ENCODE results near the gene LRRC75A.

The LRRC75A gene

GRCh38 chr17:16438557-16439302, 53.3 kb downstream of the LRRC75A start:
- TF ChIP-seq EP300 (IDR thresholded peaks at IDR 0.05; ENCODE audit: borderline replicate concordance) (peak; percentile 49; the same call in 1 of the 2 replicates), ZBTB7A (IDR thresholded peaks at IDR 0.05; ENCODE audit: low read depth) (no peak), FOXM1 (IDR thresholded peaks at IDR 0.05; ENCODE audit: borderline replicate concordance, low read depth) (peak; percentile 16; the same call in 1 of the 2 replicates), YY1 (IDR thresholded peaks at IDR 0.05; ENCODE audit: low read depth) (peak; percentile 80), CEBPB (IDR thresholded peaks at IDR 0.05) (peak; percentile 29; the same call in 1 of the 2 replicates), TAF1 (IDR thresholded peaks at IDR 0.05; ENCODE audit: low read depth) (peak; percentile 97), MAX (IDR thresholded peaks at IDR 0.05) (peak; percentile 92), RAD21 (IDR thresholded peaks at IDR 0.05; ENCODE audit: low read depth) (no peak), USF1 (IDR thresholded peaks at IDR 0.05) (peak; percentile 97), EGR1 (IDR thresholded peaks at IDR 0.05) (no peak; the same call in 1 of the 2 replicates), CREB1 (IDR thresholded peaks at IDR 0.05; ENCODE audit: low read depth) (no peak), TEAD4 (IDR thresholded peaks at IDR 0.05) (no peak), NFIC (IDR thresholded peaks at IDR 0.05) (peak; percentile 19; the same call in 1 of the 2 replicates), TCF12 (IDR thresholded peaks at IDR 0.05; ENCODE audit: low read depth) (0 out of 2 replicates have a peak, but pooled peaks have one; percentile 19)
- TF ChIP-seq, protein P1, sequence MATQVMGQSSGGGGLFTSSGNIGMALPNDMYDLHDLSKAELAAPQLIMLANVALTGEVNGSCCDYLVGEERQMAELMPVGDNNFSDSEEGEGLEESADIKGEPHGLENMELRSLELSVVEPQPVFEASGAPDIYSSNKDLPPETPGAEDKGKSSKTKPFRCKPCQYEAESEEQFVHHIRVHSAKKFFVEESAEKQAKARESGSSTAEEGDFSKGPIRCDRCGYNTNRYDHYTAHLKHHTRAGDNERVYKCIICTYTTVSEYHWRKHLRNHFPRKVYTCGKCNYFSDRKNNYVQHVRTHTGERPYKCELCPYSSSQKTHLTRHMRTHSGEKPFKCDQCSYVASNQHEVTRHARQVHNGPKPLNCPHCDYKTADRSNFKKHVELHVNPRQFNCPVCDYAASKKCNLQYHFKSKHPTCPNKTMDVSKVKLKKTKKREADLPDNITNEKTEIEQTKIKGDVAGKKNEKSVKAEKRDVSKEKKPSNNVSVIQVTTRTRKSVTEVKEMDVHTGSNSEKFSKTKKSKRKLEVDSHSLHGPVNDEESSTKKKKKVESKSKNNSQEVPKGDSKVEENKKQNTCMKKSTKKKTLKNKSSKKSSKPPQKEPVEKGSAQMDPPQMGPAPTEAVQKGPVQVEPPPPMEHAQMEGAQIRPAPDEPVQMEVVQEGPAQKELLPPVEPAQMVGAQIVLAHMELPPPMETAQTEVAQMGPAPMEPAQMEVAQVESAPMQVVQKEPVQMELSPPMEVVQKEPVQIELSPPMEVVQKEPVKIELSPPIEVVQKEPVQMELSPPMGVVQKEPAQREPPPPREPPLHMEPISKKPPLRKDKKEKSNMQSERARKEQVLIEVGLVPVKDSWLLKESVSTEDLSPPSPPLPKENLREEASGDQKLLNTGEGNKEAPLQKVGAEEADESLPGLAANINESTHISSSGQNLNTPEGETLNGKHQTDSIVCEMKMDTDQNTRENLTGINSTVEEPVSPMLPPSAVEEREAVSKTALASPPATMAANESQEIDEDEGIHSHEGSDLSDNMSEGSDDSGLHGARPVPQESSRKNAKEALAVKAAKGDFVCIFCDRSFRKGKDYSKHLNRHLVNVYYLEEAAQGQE (IDR thresholded peaks at IDR 0.05; ENCODE audit: low read depth): no peak

DNA sequence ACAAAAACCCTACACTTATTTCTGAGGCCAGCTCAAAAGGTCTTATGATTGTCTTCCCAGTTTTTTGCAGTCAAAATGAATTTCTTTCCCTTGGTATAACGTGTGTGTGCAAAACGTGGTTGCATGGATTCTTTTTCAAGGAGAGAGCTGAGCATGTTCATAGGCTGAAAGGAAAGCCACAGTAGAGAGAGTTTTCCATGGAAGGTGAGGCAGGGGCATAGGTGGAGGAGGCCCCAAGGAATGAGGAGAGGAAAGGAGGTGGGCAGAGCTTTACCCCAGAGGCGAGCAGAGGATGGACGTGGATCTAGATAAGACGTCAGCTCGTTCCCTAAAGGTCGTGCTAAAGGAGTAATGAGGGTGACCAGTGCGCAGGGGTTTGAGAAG, 53.8 kb downstream of the LRRC75A start:
- TF ChIP-seq TEAD4 (IDR thresholded peaks at IDR 0.05) (no peak), USF1 (IDR thresholded peaks at IDR 0.05) (no peak), NFIC (IDR thresholded peaks at IDR 0.05) (no peak), RAD21 (IDR thresholded peaks at IDR 0.05; ENCODE audit: low read depth) (no peak), ZBTB7A (IDR thresholded peaks at IDR 0.05; ENCODE audit: low read depth) (no peak), TAF1 (IDR thresholded peaks at IDR 0.05; ENCODE audit: low read depth) (no peak), FOXM1 (IDR thresholded peaks at IDR 0.05; ENCODE audit: borderline replicate concordance, low read depth) (no peak), CEBPB (IDR thresholded peaks at IDR 0.05) (no peak), TCF12 (IDR thresholded peaks at IDR 0.05; ENCODE audit: low read depth) (no peak), EP300 (IDR thresholded peaks at IDR 0.05; ENCODE audit: borderline replicate concordance) (no peak), CREB1 (IDR thresholded peaks at IDR 0.05; ENCODE audit: low read depth) (no peak), MAX (IDR thresholded peaks at IDR 0.05) (no peak), EGR1 (IDR thresholded peaks at IDR 0.05) (no peak), YY1 (IDR thresholded peaks at IDR 0.05; ENCODE audit: low read depth) (no peak)
- TF ChIP-seq, protein P1 (IDR thresholded peaks at IDR 0.05; ENCODE audit: low read depth): no peak

DNA sequence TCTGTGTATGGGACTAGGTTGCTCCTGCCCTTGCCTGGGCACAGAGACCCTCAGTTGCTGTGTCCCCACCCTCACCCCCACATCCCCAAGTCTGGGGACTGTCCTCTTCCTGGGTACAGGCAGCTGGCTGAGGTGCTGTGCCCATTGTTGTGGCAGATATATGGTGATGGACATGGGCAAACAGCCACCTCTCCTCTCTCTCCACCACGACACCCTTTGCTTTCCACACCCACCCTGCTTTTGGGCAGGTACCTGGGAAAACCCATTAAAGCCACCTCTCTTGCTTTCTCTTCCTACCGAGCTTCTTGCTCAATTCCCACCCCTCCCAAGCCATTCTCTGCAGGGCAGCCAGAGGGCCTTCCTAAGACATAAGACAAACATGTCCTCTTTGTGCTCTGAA, 54.9 kb downstream of the LRRC75A start:
- no peak for TF ChIP-seq RAD21 (IDR thresholded peaks at IDR 0.05; ENCODE audit: low read depth)
- no peak for TF ChIP-seq ZBTB7A (IDR thresholded peaks at IDR 0.05; ENCODE audit: low read depth)
- TF ChIP-seq EGR1 (IDR thresholded peaks at IDR 0.05): no peak
- no peak for TF ChIP-seq MAX (IDR thresholded peaks at IDR 0.05)
- TF ChIP-seq YY1 (IDR thresholded peaks at IDR 0.05; ENCODE audit: low read depth): no peak
- TF ChIP-seq EP300 (IDR thresholded peaks at IDR 0.05; ENCODE audit: borderline replicate concordance): no peak
- TF ChIP-seq, protein P1 (IDR thresholded peaks at IDR 0.05; ENCODE audit: low read depth): no peak
- no peak for TF ChIP-seq TCF12 (IDR thresholded peaks at IDR 0.05; ENCODE audit: low read depth)

All from Ishikawa (cell line).